Astrocyte of the hippocampus (primary cell): ENCODE data around the gene RPL10.

ENCODE experiments used
- DNase-seq: peaks from one replicate; pipeline ENCODE4 v3.0.0; 2011; ENCODE audit warnings: low read depth, low spot score

RPL10 gene

GRCh38 chrX:154397888-154398667 lies at the start of gene RPL10:
Gene RPL10 (plus strand): TSS chrX:154398377. CDS start chrX:154398520, 143 bp downstream.
- peak; percentile 97 for DNase-seq

GRCh38 chrX:154348646-154349358 lies 49.4 kb upstream of the RPL10 start:
- no peak for DNase-seq

- no peak for DNase-seq
Measured at GRCh38 chrX:154349359-154349935, 48.7 kb upstream of the RPL10 start.

- no peak for DNase-seq
Measured at GRCh38 chrX:154349979-154350378, 48.2 kb upstream of the RPL10 start.

GRCh38 chrX:154350429-154351182 lies 47.6 kb upstream of the RPL10 start:
- no peak for DNase-seq

GRCh38 chrX:154351183-154352011 lies 46.8 kb upstream of the RPL10 start:
- no peak for DNase-seq

GRCh38 chrX:154352012-154352401 lies 46.2 kb upstream of the RPL10 start:
- no peak for DNase-seq

DNA sequence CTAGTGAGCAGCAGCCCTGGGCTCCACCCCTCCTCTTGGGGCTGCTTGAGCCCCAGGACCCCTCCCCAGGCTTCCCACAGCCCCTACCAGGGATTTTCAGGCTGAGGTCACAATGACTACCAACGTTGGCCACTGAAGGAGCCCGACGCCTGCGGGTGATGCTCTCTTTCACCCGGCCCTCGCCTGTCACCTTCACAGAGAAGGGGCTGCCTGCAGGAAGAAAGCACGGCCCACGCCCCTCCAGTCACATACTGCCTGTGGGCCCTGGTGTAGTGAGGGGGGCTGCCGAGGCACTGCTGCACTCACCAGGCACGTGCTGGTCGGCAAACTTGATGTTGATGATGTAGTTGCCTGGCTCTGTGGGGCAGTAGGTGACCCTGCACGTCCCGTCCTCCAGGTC lies 45.7 kb upstream of the RPL10 start:
- no peak for DNase-seq

- no peak for DNase-seq
Measured at GRCh38 chrX:154353172-154353843, 44.9 kb upstream of the RPL10 start.

DNA sequence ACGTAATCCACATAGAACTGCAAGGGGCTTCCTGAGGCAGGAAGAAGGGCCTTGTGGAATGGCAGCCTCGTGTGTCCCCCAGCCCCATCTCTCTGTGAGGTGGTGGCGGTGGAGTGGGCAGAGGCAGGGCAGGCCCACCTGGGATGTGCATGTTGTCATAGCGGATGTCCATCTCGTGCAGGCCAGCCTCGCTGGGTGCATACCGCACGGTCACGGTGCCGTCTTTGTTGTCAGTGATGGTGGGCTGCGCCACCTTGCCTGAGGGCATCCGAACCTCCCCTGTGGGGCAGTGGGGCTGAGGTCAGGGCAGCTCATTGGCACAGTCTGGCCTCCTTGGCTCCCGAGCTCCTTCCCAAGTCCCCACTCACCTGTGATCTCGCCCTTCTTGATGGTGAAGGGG lies 44.2 kb upstream of the RPL10 start:
- no peak for DNase-seq

- DNase-seq = no peak
Measured at GRCh38 chrX:154354516-154354915, 43.7 kb upstream of the RPL10 start.

DNA sequence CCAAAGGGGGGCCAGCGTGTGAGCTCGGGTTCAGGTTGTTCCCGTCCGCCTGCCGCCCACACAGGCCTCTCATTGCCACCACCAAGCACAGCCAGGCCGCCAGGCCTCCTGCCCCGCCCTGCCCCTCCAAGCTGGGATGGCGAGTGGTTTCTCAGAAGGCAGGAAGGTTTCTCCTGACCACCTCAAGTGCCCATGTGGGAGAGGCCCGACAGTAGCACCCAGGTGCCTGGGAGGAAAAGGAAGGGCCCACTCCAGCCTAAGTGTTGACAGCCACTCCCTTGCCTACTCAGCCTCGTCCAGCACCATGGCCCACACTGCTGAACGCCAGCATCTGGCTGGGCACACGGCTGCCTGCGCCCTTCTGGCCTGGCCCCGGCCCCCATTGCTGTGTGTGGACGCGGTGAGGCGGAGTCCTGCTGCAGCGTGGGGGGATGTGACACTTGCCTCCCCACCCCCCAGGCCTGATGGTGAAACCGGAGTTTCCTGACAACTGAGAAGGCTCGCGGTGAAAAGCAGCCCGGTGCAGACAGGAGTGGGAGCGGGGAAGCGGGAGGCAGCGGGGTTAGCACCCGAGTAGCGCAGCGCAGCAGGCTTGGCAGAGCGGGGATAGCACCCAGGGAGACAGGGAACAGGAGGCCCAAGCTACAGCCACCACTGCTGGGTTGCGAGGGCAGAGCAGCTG lies 42.9 kb upstream of the RPL10 start:
- DNase-seq = no peak

GRCh38 chrX:154355776-154356140 lies 42.4 kb upstream of the RPL10 start:
- peak; percentile 60 for DNase-seq

- no peak for DNase-seq
Measured at GRCh38 chrX:154356596-154356995, 41.6 kb upstream of the RPL10 start.

DNA sequence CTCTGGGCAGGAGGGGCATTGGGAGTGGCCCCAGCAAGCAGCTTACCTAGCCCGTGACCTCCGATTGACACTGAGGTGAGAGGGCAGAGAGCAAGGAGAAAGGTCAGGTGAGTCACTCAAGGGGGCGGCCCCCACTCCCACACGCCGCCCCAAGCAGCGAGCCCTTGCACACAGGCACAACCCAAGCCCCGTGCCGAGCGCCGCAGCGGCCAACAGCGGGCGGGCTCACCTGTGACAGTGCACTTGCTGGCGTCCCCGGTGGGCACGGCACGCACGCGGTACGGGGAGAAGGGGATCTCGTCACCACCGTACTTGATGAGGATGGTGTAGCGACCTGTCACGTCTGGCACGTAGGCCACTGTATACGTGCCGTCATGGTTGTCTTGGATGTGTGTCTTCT lies 41.0 kb upstream of the RPL10 start:
- no peak for DNase-seq

- DNase-seq = no peak
Measured at GRCh38 chrX:154358011-154358410, 40.2 kb upstream of the RPL10 start.

DNA sequence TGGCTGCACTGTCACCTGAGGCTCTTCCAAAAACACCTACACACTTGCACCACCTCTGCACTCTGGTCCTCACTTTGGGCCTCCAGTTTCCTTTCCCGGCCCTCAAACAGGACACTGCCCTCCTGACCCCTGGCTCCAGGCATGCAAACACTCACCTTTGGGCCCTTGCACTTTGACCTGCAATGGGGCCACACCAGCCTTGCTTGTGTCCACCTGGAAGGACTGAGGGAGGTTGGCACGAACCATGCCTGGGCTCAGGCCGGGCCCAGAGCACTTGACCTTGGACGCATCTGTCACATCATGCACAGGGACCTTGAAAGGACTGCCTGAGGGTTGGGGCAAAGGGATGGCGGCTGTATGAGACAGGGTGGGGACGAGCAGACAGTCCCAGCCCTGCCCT lies 39.3 kb upstream of the RPL10 start:
- no peak for DNase-seq

DNA sequence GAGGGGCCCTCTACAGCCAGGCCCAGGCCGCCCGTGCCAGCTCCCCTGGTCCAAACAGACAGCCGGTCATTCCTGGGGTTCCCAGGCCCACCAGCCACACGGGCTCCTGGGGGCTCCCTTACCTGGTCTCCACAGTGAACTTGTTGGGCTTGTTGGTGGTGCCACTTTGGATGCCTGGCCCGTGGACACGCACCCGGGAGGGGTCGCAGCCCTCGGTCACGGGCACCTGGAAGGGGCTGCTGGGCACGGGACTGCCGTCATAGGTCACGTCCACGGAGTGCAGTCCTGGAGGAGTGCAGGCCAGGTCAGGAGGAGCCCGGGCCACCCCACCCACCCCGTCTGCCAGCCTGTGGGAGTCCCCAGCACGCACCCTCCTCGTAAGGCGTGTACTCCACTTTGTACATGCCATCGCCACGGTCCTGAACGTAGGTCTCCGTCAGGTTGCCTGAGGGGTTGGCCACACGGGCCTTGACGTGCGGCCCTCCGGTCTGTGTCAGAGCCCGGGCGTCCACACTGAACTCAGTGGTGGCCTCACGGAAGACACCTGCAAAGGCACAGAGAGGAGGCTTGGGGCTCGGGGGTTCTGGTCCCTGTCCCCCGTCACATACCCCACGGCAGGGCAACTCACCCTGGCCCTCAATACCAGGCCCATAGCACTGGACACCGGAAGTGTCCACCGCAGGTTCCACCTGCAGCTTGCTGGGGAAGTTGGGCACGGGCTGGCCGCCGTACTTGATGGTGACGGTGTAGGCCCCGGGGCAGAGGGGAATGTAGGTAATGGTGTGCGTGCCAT lies 38.6 kb upstream of the RPL10 start:
- no peak for DNase-seq

DNA sequence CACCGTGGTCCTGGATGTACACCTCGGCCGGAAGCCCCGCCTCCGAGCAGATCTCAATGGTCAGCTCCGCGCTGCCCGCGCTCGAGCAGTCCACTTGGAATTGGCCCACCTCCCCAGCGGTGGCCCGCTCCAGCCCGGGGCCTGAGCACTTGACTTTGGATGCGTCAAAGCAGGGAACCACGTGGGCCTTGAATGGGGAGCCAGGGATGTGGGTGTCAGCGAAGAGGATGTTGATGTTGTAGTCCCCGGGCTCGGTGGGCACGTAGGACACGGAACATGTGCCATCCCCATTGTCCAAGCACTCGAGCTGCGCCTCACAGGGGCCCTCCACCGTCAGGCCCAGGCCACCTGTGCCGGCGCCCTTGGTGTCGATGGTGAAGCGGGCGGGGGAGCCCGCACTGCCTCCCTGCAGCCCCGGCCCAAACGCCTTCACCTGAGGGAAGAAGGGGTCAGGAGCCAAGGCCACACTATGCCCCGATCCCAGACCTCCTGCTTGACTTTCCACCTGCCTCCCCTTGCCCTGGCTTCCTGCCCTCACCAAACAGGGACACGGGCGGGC lies 37.9 kb upstream of the RPL10 start:
- no peak for DNase-seq
